SU-DHL-6 (cell line): ENCODE measurements around the gene MANEA.

ENCODE experiments used
- CTCF ChIP-seq: fragments of 200-600 bp; sonication (generic); IDR thresholded peaks from one replicate; pipeline ENCODE4 v1.5.1; 2017; ENCODE audit warnings: antibody characterized with exemption, mild to moderate bottlenecking, low read length, moderate library complexity; ENCODE audit not compliant: insufficient read depth, poor library complexity, severe bottlenecking
- EZH2phosphoT487 ChIP-seq: fragments of 200-600 bp; sonication (generic), shearing (Covaris generic); conservative IDR thresholded peaks from 2 replicates; pipeline ENCODE4 v1.6.1; 2018; ENCODE audit warnings: mild to moderate bottlenecking, antibody characterized with exemption, low read length, moderate library complexity, mixed read lengths

- TF ChIP-seq CTCF: no peak
- TF ChIP-seq EZH2phosphoT487: no peak
Observed at GRCh38 chr6:95593025-95593424, 15.7 kb downstream of the MANEA start.
